Activated CD8-positive, alpha-beta T cell treated with anti-CD3 and anti-CD28 coated beads for 36 hours (primary cell): ENCODE data around the gene TGFB1I1. TPM values are rescaled to one million over a fixed set of nuclear protein-coding genes. Genes with fewer than 3 reads are reported as not detected.

Experiments
- ATAC-seq: fragments of 200-7000 bp; cut with Tn5 transposase; one replicate; pipeline ENCODE4 v1.10.0; 2021; ENCODE audit warnings: mild to moderate bottlenecking, moderate library complexity
- CTCF ChIA-PET: fragments of 350-600 bp; sonication (Branson Sonifier 250); formaldehyde crosslinking; loops from one replicate; lab custom pipeline; 2021; ENCODE audit warnings: antibody characterized with exemption; lab: Charles Lee
- POLR2A ChIA-PET: fragments of 350-600 bp; sonication (Branson Sonifier 250); formaldehyde crosslinking; loops from one replicate; lab custom pipeline; 2021; ENCODE audit warnings: antibody characterized with exemption; lab: Charles Lee
- DNase-seq: peaks from one replicate; pipeline ENCODE4 v3.0.0-alpha.2; 2020
- H3K27ac Mint-ChIP-seq: one replicate; pipeline ENCODE4 v1.8.0; 2021; ENCODE audit warnings: mild to moderate bottlenecking, mixed read lengths
- H3K27me3 Mint-ChIP-seq: one replicate; pipeline ENCODE4 v1.8.0; 2021; ENCODE audit warnings: mixed read lengths
- H3K36me3 Mint-ChIP-seq: one replicate; pipeline ENCODE4 v1.8.0; 2021; ENCODE audit warnings: low read depth, mixed read lengths
- H3K4me1 Mint-ChIP-seq: one replicate; pipeline ENCODE4 v1.8.0; 2021; ENCODE audit warnings: low read depth, mixed read lengths
- H3K4me3 Mint-ChIP-seq: one replicate; pipeline ENCODE4 v1.8.0; 2021; ENCODE audit warnings: mild to moderate bottlenecking, moderate library complexity, mixed read lengths
- H3K9me3 Mint-ChIP-seq: one replicate; pipeline ENCODE4 v1.8.0; 2021; ENCODE audit warnings: mixed read lengths
- intact Hi-C: fragments of 100-400 bp; cut with micrococcal nuclease; formaldehyde crosslinking; loops from one replicate; pipeline ENCODE4 v1.10.0; 2022
- total RNA-seq, 2 experiments: library from RNA; stranded (reverse); gene quantifications; one replicate each; pipeline ENCODE4 v1.2.3, GENCODE V29; 2021
- TF ChIP-seq, protein P1 (sequence below): fragments of 200-600 bp; IDR thresholded peaks from one replicate; pipeline ENCODE4 v1.8.0; 2022; ENCODE audit warnings: antibody characterized with exemption, mild to moderate bottlenecking

The TGFB1I1 gene
- total RNA-seq, 2 experiments from 2014 or later = 0.92 to 1.2 TPM

GRCh38 chr16:31504159-31504558 lies 32.2 kb downstream of the TGFB1I1 start:
- ATAC-seq = no peak

DNA sequence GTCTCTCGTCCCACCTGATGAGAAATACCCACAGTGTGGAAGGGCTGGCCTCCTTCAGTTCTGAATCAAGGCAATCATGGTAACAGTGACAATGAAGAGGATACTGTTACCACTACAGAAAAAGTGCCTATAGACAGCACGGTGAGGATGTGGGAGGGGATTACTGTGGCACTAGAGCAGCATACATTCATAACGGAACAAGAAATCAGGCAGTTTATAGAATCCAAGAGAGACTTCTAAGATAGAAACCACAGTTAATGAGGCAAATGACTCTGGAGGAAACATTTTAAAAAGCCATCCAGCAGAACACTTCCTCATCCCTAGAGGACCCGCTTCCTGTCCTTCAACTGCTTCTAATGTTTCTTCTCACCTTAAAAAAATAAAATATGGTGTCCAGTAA lies 33.5 kb downstream of the TGFB1I1 start:
- H3K4me3 Mint-ChIP-seq = no peak overlapping the region
- intact Hi-C loops = loop anchor here (10.0 kb wide), 1 partner anchor 209 kb away; a partner anchor contains a TSS
- ATAC-seq (peak; percentile 67), DNase-seq (peak; percentile 52)
- H3K27ac Mint-ChIP-seq = peak overlapping the region; percentile 82
- H3K9me3 Mint-ChIP-seq = peaks cover 2% of the 10 kb centered on the region
- ChIA-PET POLR2A (interaction anchor here (1.5 kb wide), 1 partner anchor 29 kb away, joined by 3 read pairs; no protein-coding TSS in a partner anchor), CTCF (no interaction called here)
- H3K36me3 Mint-ChIP-seq = peaks cover 7% of the 10 kb centered on the region
- no peaks in the 10 kb centered on the region for H3K27me3 Mint-ChIP-seq
- H3K4me1 Mint-ChIP-seq = peaks cover 42% of the 10 kb centered on the region
- TF ChIP-seq, protein P1, sequence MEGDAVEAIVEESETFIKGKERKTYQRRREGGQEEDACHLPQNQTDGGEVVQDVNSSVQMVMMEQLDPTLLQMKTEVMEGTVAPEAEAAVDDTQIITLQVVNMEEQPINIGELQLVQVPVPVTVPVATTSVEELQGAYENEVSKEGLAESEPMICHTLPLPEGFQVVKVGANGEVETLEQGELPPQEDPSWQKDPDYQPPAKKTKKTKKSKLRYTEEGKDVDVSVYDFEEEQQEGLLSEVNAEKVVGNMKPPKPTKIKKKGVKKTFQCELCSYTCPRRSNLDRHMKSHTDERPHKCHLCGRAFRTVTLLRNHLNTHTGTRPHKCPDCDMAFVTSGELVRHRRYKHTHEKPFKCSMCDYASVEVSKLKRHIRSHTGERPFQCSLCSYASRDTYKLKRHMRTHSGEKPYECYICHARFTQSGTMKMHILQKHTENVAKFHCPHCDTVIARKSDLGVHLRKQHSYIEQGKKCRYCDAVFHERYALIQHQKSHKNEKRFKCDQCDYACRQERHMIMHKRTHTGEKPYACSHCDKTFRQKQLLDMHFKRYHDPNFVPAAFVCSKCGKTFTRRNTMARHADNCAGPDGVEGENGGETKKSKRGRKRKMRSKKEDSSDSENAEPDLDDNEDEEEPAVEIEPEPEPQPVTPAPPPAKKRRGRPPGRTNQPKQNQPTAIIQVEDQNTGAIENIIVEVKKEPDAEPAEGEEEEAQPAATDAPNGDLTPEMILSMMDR = no peak

More at GRCh38 chr16:31504159-31504558, 32.2 kb downstream of the TGFB1I1 start:
- TF ChIP-seq, protein P1 = no peak
- Mint-ChIP-seq H3K27ac (peak overlapping the region; percentile 82), H3K4me3 (no peak overlapping the region), H3K4me1 (peaks cover 34% of the 10 kb centered on the region), H3K9me3 (no peaks in the 10 kb centered on the region), H3K36me3 (peaks cover 8% of the 10 kb centered on the region), H3K27me3 (no peaks in the 10 kb centered on the region)
- ChIA-PET POLR2A (interaction anchor here (0.6 to 1.9 kb wide), 2 partner anchors 16 to 20 kb away, joined by 5 to 6 read pairs; no protein-coding TSS in a partner anchor), CTCF (no interaction called here)
- intact Hi-C loops = loop anchor here (10.0 kb wide), 1 partner anchor 211 kb away; a partner anchor contains a TSS
- DNase-seq = no peak

- peaks cover 2% of the 10 kb centered on the region for H3K9me3 Mint-ChIP-seq
- no peaks in the 10 kb centered on the region for H3K27me3 Mint-ChIP-seq
- DNase-seq (no peak), ATAC-seq (no peak)
- CTCF ChIA-PET = interaction anchor here (1.3 to 2.9 kb wide), 4 partner anchors 47 to 361 kb away, joined by 4 to 12 read pairs (median 4); partner anchors contain the start of gene ARMC5
- POLR2A ChIA-PET = interaction anchor here (0.7 to 3.0 kb wide), 14 partner anchors 9 to 369 kb away, joined by 3 to 17 read pairs (median 3); partner anchors contain the start of genes ARMC5 and ZNF267
- H3K4me1 Mint-ChIP-seq = peaks cover 45% of the 10 kb centered on the region
- peak overlapping the region; percentile 98 for H3K4me3 Mint-ChIP-seq
- TF ChIP-seq, protein P1 = no peak
- peak overlapping the region; percentile 98 for H3K27ac Mint-ChIP-seq
- intact Hi-C loops = loop anchor here (10.0 kb wide), 1 partner anchor 207 kb away; a partner anchor contains a TSS
- peaks cover 7% of the 10 kb centered on the region for H3K36me3 Mint-ChIP-seq
These were observed 35.6 kb downstream of the TGFB1I1 start for GRCh38 chr16:31507617-31507928.

DNA sequence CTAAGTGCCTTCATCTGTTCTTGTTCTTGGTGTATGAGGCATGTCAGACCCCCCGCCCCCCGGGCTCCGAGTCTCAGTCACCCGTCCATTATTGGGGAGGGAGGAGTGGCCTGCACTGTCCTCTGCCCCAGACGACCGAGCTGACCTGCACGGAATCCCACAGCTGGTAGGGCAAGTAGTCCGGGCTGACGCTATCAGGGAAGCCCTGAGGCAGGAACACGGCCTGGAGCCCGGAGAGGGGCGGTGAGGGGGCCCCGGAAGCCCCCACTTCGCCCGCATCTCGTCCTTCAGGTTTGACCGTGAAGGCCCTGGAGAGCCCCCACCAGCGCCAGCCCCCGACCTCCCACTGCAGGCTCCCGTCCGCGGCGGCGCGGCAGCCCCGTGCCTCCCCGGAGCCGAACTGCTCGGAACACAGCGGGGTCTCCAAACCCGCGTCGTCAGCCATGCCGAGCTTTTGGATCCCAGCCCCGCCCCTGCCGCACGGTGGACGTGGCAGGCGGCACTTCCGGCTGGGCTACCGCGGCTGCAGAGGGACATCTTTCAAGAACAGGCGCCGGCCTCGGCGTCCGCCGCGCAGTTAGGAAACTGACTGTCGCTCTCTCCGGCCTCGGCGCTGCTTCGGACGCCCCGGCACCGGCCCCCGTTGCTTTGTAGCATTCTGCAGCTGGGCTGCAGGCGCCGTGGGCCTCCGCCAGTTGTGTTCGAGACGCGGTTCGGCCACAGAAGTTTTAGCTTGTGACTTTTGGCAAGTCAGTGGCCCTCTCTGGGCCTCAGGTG lies 36.2 kb downstream of the TGFB1I1 start, which contains the start of gene RUSF1:
TSS of gene RUSF1 (minus strand) at position 463 of the 777 bp plus-strand sequence. CDS start at position 445, 18 bp downstream.
- Mint-ChIP-seq H3K4me1 (peaks cover 45% of the 10 kb centered on the region), H3K9me3 (peaks cover 2% of the 10 kb centered on the region), H3K27me3 (no peaks in the 10 kb centered on the region), H3K27ac (peak within 1 kb of the TSS; percentile 98), H3K4me3 (peak within 1 kb of the TSS; percentile 98), H3K36me3 (peaks cover 7% of the 10 kb centered on the region)
- ChIA-PET POLR2A (interaction anchor here (0.7 to 3.0 kb wide), 15 partner anchors 9 to 368 kb away, joined by 3 to 17 read pairs (median 4); partner anchors contain the start of genes ARMC5 and ZNF267), CTCF (interaction anchor here (0.7 to 2.9 kb wide), 4 partner anchors 48 to 350 kb away, joined by 3 to 12 read pairs (median 4); partner anchors contain the start of gene ARMC5)
- ATAC-seq (peak; percentile 87), DNase-seq (peak; percentile 93)
- intact Hi-C loops = loop anchor here (10.0 kb wide), 1 partner anchor 207 kb away; a partner anchor contains a TSS
- TF ChIP-seq, protein P1 = no peak
